KBM-7 (cell line): ENCODE measurements around the gene SLX4IP.

Experiments used
- DNase-seq: peaks from one replicate; pipeline ENCODE4 v3.0.0-alpha.2; 2015
- in situ Hi-C: fragments of 300-500 bp; cut with MboI; formaldehyde crosslinking; loops from 2 replicates; pipeline ENCODE4 v1.14.3; 2020; ENCODE audit warnings: low sequenced_read_pairs, low pct_unique_long_range_greater_than_20kb, mixed read lengths

Gene SLX4IP

GRCh38 chr20:10660661-10661060 lies 225.6 kb downstream of the SLX4IP start:
- no peak for DNase-seq
- in situ Hi-C loops: loop anchor here (25.0 kb wide), 1 partner anchor 198 kb away; no protein-coding TSS in a partner anchor

DNA sequence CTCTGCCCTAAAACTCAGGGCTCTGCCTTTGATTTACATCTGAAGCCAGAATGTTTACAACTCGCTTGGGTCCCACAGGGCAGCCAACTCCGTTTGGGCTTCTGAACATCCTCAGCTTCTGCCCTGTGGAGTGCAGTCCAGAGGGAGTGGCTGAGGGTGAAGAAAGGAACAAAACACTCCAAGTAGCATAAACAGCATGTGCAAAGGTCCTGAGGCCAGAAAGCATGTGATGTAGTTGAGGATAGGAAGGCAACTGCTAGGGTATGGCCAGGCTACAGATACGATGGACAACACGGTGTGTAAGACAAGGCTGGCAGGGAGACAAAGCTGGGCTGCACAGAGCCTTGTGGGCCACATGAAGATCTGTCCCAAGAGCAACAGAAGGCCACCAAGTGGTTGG lies 226.2 kb downstream of the SLX4IP start:
- in situ Hi-C loops: loop anchor here (25.0 kb wide), 1 partner anchor 199 kb away; no protein-coding TSS in a partner anchor
- DNase-seq: no peak

DNA sequence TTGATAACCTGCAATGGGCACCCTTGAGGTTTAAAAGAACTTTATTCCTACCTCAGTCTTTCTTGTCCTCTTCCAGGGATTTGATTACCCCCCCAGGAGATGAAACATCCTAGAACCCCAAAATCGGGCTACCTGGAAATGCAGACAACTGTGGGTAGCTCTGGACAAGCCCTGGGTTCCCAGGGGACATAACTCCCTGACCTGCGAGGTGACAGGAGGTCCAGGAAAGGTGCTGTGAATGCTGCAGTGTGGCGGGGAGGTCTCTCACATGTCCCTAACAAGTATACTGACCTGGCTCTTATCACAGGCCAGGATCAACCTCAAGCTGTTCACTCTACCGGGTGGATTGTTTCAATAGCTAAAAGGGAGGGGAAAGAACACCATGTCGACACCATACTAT lies 227.0 kb downstream of the SLX4IP start:
- in situ Hi-C loops: loop anchor here (25.0 kb wide), 1 partner anchor 200 kb away; no protein-coding TSS in a partner anchor
- no peak for DNase-seq

GRCh38 chr20:10662661-10663458 lies 227.8 kb downstream of the SLX4IP start:
- in situ Hi-C loops: loop anchor here (25.0 kb wide), 1 partner anchor 201 kb away; no protein-coding TSS in a partner anchor
- DNase-seq: no peak

GRCh38 chr20:10663756-10664155 lies 228.7 kb downstream of the SLX4IP start:
- DNase-seq: no peak
- in situ Hi-C loops: loop anchor here (25.0 kb wide), 1 partner anchor 201 kb away; no protein-coding TSS in a partner anchor

DNA sequence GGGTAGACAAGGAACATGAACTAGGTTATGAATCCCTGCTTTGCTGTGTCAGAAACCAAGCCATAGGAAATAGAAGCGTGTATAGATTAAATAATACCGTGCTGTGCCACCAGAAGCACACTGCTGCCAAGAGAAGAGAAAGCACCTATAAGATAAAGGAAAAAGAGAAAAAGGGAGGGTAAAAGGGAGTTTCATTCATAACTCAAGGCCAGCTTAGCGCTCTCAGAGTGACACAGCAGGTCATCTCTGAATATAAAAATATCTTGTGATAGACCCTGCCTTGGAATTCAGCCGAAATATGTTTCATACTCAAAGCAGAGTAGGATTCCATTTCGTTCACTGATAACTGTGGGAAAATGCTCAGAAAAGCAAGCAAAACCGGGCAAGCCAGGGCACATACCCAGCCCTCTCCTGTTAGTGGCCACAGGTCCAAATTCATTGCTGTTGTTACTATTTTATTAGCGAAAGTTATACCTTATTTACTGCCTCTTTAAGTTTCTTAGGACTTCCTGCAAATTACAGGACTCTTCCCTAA lies 230.0 kb downstream of the SLX4IP start:
- no peak for DNase-seq
- in situ Hi-C loops: loop anchor here (25.0 kb wide), 1 partner anchor 203 kb away; no protein-coding TSS in a partner anchor

- in situ Hi-C loops: loop anchor here (25.0 kb wide), 1 partner anchor 203 kb away; no protein-coding TSS in a partner anchor
- no peak for DNase-seq
Measured at GRCh38 chr20:10665791-10666190, 230.7 kb downstream of the SLX4IP start.

- in situ Hi-C loops: loop anchor here (25.0 kb wide), 1 partner anchor 204 kb away; no protein-coding TSS in a partner anchor
Measured at GRCh38 chr20:10666221-10667076, 231.3 kb downstream of the SLX4IP start.

DNA sequence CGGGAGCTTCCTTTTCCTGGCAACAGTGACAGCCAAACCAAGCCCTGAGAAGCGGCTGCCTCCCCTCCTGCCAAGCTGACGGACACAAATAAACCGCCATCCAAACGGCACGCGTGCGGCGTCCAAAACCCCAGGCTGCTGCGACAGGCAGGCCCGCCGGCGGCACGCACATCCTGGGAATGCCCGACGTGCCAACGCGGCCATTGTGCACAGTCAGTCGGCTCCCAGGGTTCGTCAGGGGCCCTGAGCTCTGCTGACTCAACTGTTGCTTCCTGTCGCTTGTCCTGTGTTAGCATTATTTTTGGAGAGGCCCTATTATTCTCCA lies 231.9 kb downstream of the SLX4IP start:
- in situ Hi-C loops: loop anchor here (25.0 kb wide), 1 partner anchor 205 kb away; no protein-coding TSS in a partner anchor
- DNase-seq: no peak

More at GRCh38 chr20:10666221-10667076, 231.3 kb downstream of the SLX4IP start:
- DNase-seq: no peak

DNA sequence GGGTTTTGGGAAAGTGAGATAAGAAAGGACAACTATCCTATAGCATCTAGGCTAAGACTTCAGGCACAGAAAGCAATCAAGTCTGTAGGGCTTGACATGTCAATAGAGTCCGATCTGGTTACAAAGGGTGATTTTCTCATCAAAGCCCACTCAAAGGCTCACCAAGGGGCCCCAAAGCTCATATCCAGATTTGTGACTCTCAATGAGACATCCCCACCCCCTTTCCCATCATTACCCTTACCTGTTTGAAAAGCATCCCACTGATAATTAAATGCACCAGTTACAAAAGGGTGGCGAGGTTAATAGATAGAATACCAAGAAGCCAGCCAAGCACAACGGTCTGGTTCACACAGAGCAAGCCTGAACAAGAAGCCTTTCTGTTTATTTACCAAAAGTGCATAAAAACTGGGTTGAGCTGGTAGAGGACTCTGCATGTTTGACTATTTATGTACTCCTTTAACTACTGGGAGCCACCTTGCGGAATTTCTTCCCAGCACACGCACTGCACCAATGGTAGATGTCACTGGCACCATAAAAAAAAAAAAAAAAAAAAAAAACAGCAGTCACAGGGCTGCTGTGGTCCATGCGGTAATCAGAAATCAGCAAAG lies 232.6 kb downstream of the SLX4IP start:
- in situ Hi-C loops: loop anchor here (25.0 kb wide), 1 partner anchor 205 kb away; no protein-coding TSS in a partner anchor
- no peak for DNase-seq

DNA sequence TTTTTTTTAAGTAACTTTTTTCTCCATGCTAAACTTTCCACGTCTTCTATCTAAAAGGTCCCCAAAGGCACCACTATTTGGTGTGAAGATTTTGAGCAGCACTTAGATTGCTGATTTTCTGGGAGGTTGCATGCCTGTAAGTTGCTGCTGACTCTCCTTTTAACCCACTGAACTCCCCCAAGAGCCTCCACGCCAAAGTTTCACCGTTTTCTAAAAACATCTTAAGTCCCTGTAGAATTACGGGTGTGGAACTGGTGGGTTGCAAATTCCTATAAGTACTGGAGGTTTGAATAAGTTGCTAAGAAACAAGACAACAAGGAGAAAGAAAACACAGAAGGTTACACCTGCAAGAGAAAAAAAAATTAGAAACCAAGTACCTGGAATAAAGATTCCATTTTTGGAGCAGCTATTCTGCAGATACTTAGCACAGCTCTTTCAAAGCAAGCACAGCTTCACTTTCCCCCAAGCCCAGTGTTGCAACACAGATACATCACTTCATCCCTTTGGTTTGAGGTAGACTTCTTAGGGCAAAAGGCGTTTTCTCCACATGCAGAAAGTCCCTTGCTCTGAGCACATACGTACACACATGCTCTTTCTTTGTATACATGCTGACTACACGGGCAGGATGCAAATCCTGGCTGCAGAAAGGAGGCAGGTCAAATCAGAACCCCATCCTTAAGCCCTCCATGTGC lies 233.7 kb downstream of the SLX4IP start:
- in situ Hi-C loops: loop anchor here (25.0 kb wide), 1 partner anchor 207 kb away; no protein-coding TSS in a partner anchor
- no peak for DNase-seq

DNA sequence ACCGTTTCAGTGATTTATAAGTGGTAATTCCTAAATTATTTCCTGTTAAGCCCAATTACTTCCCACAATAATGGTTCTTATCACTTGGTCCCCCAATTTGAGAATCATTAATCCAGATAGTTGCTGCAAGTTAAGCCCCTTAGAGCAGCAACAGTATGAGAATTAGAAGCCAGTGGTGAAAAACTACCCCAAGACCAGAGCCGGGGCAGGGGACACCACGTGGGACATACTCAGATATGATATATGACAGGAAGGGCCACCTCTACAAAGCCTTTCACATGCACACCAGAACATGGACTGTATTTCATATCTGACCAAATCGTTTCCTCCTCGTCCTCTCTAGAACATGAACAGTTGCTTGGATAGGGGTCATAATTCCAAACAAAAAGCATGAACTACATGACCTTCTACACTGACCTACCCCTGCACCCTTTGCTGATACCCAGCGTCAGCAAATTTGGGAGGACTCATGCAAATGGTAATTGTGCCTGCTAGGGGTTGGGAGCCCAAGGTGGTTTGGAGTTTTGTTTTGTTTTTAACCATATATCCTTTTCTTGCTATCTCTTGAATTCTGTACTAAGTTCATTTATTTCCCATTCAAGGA lies 234.8 kb downstream of the SLX4IP start:
- in situ Hi-C loops: loop anchor here (25.0 kb wide), 1 partner anchor 208 kb away; no protein-coding TSS in a partner anchor
- DNase-seq: no peak

DNA sequence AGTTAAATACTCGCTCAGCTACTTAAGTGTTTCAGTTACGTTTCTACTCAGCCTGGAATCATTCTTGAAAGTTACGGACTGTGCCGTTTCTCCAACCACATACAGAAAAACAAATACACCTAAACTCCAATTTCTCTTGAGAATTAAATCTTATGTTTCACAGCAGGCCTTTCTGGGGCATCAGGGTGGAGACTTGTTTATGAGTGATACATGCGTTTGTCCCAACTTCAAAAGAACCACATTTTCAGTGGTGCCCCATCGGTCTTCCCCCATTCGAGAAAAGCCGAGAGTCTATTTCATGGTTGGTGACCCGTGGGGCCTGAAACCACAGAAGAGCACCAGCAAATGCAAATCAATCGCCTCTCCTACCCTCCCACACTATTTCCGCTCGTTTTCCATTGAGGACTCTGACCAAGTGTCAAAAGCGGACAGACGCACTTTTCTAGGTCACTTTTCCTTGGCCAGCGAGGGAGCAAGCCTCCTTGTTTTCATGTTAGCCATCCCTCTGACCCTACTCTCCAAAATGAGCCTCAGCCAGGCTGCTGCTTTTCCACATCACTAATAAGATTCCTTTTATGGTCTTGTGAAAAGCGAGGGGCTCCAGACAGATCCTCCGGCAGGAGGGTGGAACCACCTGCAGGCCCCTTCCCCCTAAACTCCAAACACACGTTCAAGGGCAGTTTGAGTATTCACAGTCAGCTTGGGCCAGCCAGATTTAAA lies 235.6 kb downstream of the SLX4IP start:
- in situ Hi-C loops: loop anchor here (25.0 kb wide), 1 partner anchor 208 kb away; no protein-coding TSS in a partner anchor

DNA sequence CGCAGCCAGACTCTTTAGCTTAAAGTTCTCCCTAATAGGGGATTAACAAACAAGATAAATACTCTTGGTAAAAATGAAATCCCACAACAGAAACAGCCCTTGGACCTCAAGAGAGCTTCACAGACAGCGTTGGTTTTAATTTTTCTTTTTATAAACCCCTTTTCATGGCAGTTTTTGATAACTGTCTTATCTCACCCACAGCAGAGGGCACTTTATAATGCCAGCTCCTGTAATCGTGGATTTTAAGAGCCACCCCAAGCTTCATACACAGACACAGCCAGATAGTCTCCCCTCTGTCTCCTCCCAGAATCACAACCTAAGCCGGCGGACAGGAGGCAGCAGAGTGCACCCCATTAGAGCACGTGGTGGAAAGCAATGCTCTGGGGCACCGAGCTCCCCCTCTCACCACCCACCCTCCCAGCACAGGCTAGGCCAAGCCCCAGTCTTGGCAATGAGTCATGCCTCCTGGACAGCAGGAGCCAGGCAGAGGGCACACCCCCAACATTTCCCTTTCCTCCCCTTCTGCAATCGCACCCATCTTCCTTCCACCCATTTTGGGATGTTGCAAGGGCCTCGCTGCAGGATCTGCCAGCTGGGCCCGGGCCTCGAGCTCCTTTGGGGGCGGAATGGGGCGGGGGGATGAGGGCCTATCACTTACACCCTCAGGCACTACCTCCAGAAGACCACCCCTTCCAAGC lies 236.3 kb downstream of the SLX4IP start:
- in situ Hi-C loops: loop anchor here (25.0 kb wide), 1 partner anchor 209 kb away; no protein-coding TSS in a partner anchor
- DNase-seq: peak; percentile 66

More for the DNA sequence above, 235.6 kb downstream of the SLX4IP start:
- peak; percentile 36 for DNase-seq

DNA sequence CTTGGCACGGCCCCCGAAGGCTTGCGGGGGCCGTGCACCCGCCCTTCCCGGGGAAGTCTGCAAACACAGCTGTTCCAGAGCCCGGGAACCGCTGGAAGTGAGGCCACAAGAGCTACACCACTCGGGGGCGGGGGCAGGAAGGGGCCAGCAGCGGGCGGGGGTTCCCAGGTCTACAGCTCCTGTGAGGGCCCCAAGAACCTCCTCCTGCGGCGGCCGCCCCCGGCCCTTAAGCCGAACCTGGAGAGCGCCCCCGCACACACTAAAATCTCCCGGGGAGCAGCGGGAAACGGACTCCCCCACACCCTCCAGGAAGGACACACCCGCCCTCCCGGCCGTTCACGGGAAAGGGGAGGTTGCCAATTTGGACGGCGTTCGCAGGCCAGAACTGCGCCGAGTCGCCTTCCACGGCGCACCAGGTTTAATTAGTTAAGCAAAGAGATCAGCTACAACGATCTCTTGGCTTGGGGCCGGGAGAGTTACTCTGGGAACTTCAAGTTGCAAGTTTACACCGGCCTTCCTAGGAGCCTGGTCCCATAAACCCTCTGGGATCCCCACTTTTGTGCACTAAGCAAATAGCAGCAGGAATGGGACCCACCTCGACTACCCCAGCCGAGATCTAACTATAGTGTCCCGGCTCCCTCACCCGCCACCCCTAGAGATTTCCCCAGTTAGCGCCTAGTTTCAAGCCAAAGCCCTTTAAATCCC lies 237.0 kb downstream of the SLX4IP start:
- DNase-seq: peak; percentile 53
- in situ Hi-C loops: loop anchor here (25.0 kb wide), 1 partner anchor 210 kb away; no protein-coding TSS in a partner anchor

- peak; percentile 61 for DNase-seq
- in situ Hi-C loops: loop anchor here (25.0 kb wide), 1 partner anchor 210 kb away; no protein-coding TSS in a partner anchor
Measured at GRCh38 chr20:10672624-10673127, 237.6 kb downstream of the SLX4IP start.
